Thyroid gland (tissue), 4 donors: ENCODE measurements around the gene FRMD4A. TPM values are rescaled to one million over a fixed set of nuclear protein-coding genes. Genes with fewer than 3 reads are reported as not detected.

Experiments
- DNase-seq, 2 donors: peaks; one replicate each; pipeline ENCODE4 v3.0.0-alpha.2; 2019
- H3K27ac ChIP-seq, 3 donors: fragments of 200-600 bp; sonication (generic); 1 replicate in 2 of 3; 2 replicates in 1 of 3; pipeline ENCODE4 v1.5.1; 2016 to 2019; ENCODE audit warnings: mild to moderate bottlenecking in 1 of 3, moderate library complexity in 1 of 3
- H3K27me3 ChIP-seq: fragments of 200-600 bp; sonication (generic); one replicate; pipeline ENCODE4 v1.5.1; 2019
- H3K36me3 ChIP-seq, 2 donors: fragments of 200-600 bp; sonication (generic); one replicate each; pipeline ENCODE4 v1.5.1; 2016 to 2019
- H3K4me1 ChIP-seq, 2 donors: fragments of 200-600 bp; sonication (generic); one replicate each; pipeline ENCODE4 v1.5.1; 2017 to 2019
- H3K4me3 ChIP-seq, 3 donors: fragments of 200-600 bp; sonication (generic); replicated peaks in 1 of 3; 1 replicate in 2 of 3; 2 replicates in 1 of 3; pipeline ENCODE4 v1.5.1; 2016; ENCODE audit warnings: mild to moderate bottlenecking in 1 of 3
- H3K9me3 ChIP-seq: fragments of 200-600 bp; sonication (generic); one replicate; pipeline ENCODE4 v1.5.1; 2017
- POLR2A ChIP-seq, 2 donors: fragments of 450-650 bp; IDR thresholded peaks; one replicate each; pipeline ENCODE4 v1.6.1; 2017; ENCODE audit warnings: antibody characterized with exemption in 2 of 2, mild to moderate bottlenecking in 2 of 2, moderate library complexity in 1 of 2
- WGBS, 2 donors: methylation state at CpG; one replicate each; pipeline ENCODE4 v1.1.5; 2017; 5-methylcytosine and 5-hydroxymethylcytosine counted together
- intact Hi-C: fragments of 100-400 bp; cut with DNase I; formaldehyde crosslinking; loops from one replicate; pipeline ENCODE4 v1.15.1; 2023
- total RNA-seq, 4 donors: library from RNA; depleted of rRNA; stranded (reverse); fragments of >200 nt; gene quantifications; one replicate each; pipeline ENCODE4 v1.2.3, GENCODE V29; 2016
- TF ChIP-seq, protein P1 (sequence below), 6 experiments: fragments of 200-600 bp in 3 of 6; fragments of 450-650 bp in 3 of 6; sonication (generic) in 3 of 6; IDR thresholded peaks; one replicate each; pipeline ENCODE4 v1.5.1; 2016 to 2019; ENCODE audit warnings: antibody characterized with exemption in 6 of 6, mild to moderate bottlenecking in 2 of 6, inconsistent platforms in 1 of 6, moderate library complexity in 1 of 6

Gene FRMD4A
- total RNA-seq, 4 donors from 2014 or later = 10.6 to 18.6 (median 16.3) TPM

DNA sequence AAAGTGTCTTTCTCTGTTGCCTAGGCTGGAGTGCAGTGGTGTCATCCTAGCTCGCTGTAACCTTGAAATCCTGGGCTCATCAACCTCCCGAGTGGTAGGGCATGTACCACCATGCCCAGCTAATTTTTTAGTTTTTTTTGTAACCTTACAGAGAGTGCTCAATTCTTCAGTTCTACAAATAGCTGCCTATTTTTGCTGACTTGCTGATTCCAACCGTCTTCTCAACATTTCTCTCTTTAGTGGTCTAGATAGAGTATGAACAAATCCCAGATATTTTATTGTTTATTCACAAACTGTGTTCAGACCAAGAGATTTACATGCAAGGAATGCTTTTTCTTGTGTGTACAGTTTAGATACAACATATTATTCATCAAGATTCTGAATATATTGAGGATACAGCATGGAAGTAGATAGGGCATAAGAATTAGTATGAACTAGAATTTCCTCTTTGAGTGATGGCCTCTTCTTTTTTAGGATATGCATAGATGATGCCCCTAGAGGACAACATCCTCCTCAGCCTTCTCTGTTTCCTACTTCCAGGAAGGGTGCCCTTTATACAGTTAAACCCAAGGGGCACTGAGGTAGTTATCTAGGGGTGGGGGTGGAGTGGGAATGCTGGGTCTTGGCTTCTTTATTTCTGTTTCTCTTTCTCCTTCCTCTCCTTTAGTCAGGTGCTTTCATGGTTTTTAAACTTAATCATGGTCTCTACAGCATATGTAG, 717.9 kb downstream of the FRMD4A start:
- intact Hi-C loops = no loop called here
- Histone ChIP-seq H3K9me3 (no peaks in the 10 kb centered on the region), H3K27me3 (no peaks in the 10 kb centered on the region), H3K36me3 (peaks cover 11 to 26% of the 10 kb centered on the region in 2 donors), H3K4me1 (no peaks in the 10 kb centered on the region), H3K4me3 (no peak overlapping the region), H3K27ac (peak overlapping the region; percentile 21 to 71 (median 55))
- TF ChIP-seq, protein P1, sequence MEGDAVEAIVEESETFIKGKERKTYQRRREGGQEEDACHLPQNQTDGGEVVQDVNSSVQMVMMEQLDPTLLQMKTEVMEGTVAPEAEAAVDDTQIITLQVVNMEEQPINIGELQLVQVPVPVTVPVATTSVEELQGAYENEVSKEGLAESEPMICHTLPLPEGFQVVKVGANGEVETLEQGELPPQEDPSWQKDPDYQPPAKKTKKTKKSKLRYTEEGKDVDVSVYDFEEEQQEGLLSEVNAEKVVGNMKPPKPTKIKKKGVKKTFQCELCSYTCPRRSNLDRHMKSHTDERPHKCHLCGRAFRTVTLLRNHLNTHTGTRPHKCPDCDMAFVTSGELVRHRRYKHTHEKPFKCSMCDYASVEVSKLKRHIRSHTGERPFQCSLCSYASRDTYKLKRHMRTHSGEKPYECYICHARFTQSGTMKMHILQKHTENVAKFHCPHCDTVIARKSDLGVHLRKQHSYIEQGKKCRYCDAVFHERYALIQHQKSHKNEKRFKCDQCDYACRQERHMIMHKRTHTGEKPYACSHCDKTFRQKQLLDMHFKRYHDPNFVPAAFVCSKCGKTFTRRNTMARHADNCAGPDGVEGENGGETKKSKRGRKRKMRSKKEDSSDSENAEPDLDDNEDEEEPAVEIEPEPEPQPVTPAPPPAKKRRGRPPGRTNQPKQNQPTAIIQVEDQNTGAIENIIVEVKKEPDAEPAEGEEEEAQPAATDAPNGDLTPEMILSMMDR (IDR thresholded peaks at IDR 0.05) = no peak
- no peak for TF ChIP-seq POLR2A (IDR thresholded peaks at IDR 0.05)
- DNase-seq = no peak
- 68 to 70% methylated on average over 3 of the region's 3 CpGs for WGBS, 2 donors

DNA sequence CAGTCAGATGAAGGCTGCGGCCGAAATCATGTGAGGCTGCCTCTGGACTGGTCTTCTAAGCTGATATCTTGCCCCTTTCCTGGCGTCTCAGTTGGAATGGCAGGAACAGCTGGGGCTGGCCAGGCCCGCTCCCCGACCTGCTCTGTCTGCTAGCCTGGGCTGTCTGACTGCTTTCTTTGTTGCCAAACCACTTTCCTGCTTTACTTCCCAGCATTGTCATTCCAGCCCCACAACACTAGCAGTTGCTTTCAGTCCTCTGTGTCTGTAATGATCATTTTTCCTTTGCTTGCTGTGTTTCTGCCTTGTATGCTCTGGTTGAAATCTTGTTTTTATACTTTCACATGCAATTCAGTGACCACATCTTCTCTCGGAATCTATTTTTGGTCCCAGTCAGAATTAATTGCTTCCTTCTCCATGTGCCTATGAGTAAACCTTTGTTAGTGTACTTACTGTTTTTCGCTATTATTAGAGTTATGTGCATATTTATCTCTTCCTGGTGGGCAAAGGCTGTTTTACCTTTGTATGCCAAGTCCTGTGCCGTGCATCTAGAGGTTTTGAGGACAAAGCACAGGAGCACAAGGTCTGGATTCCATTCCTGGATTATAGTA, 722.4 kb downstream of the FRMD4A start:
- intact Hi-C loops = no loop called here
- Histone ChIP-seq H3K9me3 (no peaks in the 10 kb centered on the region), H3K4me3 (no peak overlapping the region), H3K27ac (no peak overlapping the region), H3K4me1 (no peaks in the 10 kb centered on the region), H3K27me3 (no peaks in the 10 kb centered on the region), H3K36me3 (peaks cover 7 to 18% of the 10 kb centered on the region in 2 donors)
- TF ChIP-seq POLR2A (IDR thresholded peaks at IDR 0.05) = no peak
- TF ChIP-seq, protein P1 (IDR thresholded peaks at IDR 0.05) = no peak
- WGBS, 2 donors = 78 to 86% methylated on average over 8 of the region's 8 CpGs
- no peak for DNase-seq

DNA sequence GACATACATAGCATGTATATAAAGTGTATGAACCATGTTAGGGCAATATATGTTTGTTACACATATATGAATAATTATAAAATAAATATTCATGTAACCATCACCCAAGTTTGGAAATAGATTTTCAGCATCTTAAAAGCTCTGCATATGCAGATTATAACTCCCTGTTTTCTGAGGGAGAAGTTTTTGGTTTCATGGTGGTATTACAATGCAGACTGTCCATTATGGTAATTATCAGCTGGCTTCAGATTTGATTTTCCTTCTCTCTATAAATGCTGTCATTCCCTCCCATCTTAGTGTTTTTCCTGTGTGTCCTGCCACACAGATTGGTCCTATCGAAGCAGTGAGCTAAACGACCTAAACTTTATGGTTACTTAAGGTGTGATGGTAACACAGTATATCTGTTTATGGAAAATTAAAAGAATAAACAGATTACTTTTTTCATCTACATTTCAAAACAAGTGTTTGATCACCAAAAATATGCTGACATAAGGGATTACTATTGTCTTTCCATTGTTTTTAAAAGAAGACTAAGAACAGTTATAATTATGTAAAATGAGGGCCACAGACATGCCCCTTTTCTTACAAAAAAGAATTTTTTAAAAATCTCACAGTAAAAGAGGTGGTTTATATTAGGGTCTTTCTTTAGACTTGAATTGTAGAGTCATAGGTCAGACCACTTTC, 726.2 kb downstream of the FRMD4A start:
- TF ChIP-seq, protein P1 (IDR thresholded peaks at IDR 0.05) = no peak
- no peak for TF ChIP-seq POLR2A (IDR thresholded peaks at IDR 0.05)
- intact Hi-C loops = no loop called here
- H3K4me3 ChIP-seq = no peak overlapping the region
- H3K4me1 ChIP-seq = no peaks in the 10 kb centered on the region
- DNase-seq = no peak
- 91% methylated on average over 2 of the region's 2 CpGs for WGBS, 2 donors
- H3K27ac ChIP-seq = no peak overlapping the region
- no peaks in the 10 kb centered on the region for H3K27me3 ChIP-seq
- peaks cover 14 to 15% of the 10 kb centered on the region in 2 donors for H3K36me3 ChIP-seq
- H3K9me3 ChIP-seq = no peaks in the 10 kb centered on the region

DNA sequence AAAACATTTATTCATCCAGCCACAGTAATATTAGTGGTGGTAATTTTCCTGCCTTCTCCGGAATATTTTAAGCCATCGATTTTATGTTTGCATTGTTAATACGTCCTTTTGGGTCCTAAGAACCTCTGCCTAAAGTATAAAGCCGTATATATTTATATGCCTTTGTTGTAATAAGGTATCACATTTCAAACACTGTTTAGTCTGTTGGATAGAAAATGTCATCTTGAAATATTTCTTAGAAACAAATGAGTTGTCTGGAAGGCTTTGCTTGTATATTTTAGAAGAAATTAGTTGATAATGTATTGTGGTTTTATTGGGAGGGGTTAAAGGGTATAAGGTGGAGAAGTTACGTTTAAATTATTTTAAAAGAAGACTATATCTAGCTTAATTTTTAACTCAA, 732.8 kb downstream of the FRMD4A start:
- Histone ChIP-seq H3K4me3 (no peak overlapping the region), H3K36me3 (peaks cover 7 to 9% of the 10 kb centered on the region in 2 donors), H3K27me3 (no peaks in the 10 kb centered on the region), H3K27ac (no peak overlapping the region), H3K9me3 (no peaks in the 10 kb centered on the region), H3K4me1 (no peaks in the 10 kb centered on the region)
- intact Hi-C loops = no loop called here
- WGBS, 2 donors = 90 to 91% methylated on average over 5 of the region's 5 CpGs
- no peak for DNase-seq
- TF ChIP-seq, protein P1 (IDR thresholded peaks at IDR 0.05) = no peak
- TF ChIP-seq POLR2A (IDR thresholded peaks at IDR 0.05) = no peak

DNA sequence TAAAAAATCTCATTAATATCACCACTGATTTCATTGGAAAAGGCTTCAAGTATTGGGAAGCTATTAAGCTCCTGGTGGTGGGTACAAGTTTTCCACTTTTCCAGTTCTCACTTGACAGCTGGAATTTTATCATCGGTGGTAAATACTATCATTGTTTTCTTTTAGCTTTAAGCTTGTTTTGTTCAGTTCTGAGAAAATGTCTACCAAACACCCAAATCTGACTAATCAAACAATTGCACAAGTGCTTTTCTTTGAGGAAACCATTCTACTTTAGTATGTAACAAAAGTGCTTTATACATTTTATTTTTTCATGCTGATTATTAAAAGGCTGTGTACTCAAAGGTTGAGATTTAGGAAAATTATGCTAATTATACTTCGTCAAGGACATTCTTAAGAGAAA, 736.1 kb downstream of the FRMD4A start:
- WGBS, 2 donors = 88 to 93% methylated on average over 2 of the region's 2 CpGs
- no peaks in the 10 kb centered on the region for H3K4me1 ChIP-seq
- H3K36me3 ChIP-seq = no peaks in the 10 kb centered on the region
- no peaks in the 10 kb centered on the region for H3K27me3 ChIP-seq
- no peak for DNase-seq
- no peak overlapping the region for H3K4me3 ChIP-seq
- H3K9me3 ChIP-seq = no peaks in the 10 kb centered on the region
- H3K27ac ChIP-seq = no peak overlapping the region
- no peak for TF ChIP-seq POLR2A (IDR thresholded peaks at IDR 0.05)
- TF ChIP-seq, protein P1 (IDR thresholded peaks at IDR 0.05) = no peak
- intact Hi-C loops = no loop called here
